ENCODE measurements around the gene NWD2.

The NWD2 gene

DNA sequence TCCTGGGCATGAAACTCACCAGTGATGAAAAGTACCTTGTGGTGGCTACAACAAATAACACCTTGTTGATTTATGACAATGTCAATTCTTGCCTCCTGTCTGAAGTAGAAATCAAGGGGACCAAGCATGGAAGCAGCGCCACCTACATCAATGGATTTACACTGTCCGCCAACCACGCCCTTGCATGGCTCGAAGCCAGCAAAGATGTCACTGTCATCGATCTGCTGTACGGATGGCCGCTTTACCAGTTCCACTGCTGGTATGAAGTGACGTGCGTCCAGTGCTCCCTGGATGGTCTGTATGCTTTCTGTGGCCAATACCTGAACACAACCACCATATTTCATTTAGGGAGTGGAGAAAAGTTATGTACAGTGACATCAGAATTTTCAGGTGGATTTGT is 200.5 kb downstream of the NWD2 start:
- Histone ChIP-seq H3K4me1 (ENCODE audit: control insufficient read depth, low read length) (no peaks in the 10 kb centered on the region), H3K27ac (ENCODE audit: low read depth, low read length) (no peak overlapping the region), H3K36me3 (ENCODE audit: control insufficient read depth, low read length) (no peaks in the 10 kb centered on the region), H3K9me2 (replicated peaks; ENCODE audit: control insufficient read depth, low read length) (no peaks in the 10 kb centered on the region), H3K27me3 (ENCODE audit: control insufficient read depth, low read length) (no peaks in the 10 kb centered on the region), H3K4me3 (ENCODE audit: low read length) (no peak overlapping the region), H3K9me3 (ENCODE audit: control insufficient read depth, insufficient read depth, low read length) (no peaks in the 10 kb centered on the region), H4K20me1 (ENCODE audit: control insufficient read depth, insufficient read depth, low read depth, low read length) (no peaks in the 10 kb centered on the region), H3K4me2 (ENCODE audit: low read length) (no peak overlapping the region), H3F3A (ENCODE audit: control insufficient read depth, insufficient read depth) (no peaks in the 10 kb centered on the region), H3K79me2 (ENCODE audit: control insufficient read depth, low read length) (no peaks in the 10 kb centered on the region)
- TF ChIP-seq EZH2phosphoT487 (IDR thresholded peaks at IDR 0.05; ENCODE audit: borderline replicate concordance, low read length), result no peak
- TF ChIP-seq, protein P1, sequence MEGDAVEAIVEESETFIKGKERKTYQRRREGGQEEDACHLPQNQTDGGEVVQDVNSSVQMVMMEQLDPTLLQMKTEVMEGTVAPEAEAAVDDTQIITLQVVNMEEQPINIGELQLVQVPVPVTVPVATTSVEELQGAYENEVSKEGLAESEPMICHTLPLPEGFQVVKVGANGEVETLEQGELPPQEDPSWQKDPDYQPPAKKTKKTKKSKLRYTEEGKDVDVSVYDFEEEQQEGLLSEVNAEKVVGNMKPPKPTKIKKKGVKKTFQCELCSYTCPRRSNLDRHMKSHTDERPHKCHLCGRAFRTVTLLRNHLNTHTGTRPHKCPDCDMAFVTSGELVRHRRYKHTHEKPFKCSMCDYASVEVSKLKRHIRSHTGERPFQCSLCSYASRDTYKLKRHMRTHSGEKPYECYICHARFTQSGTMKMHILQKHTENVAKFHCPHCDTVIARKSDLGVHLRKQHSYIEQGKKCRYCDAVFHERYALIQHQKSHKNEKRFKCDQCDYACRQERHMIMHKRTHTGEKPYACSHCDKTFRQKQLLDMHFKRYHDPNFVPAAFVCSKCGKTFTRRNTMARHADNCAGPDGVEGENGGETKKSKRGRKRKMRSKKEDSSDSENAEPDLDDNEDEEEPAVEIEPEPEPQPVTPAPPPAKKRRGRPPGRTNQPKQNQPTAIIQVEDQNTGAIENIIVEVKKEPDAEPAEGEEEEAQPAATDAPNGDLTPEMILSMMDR (IDR thresholded peaks at IDR 0.05; ENCODE audit: low read depth, low read length, poor library complexity, severe bottlenecking), result no peak

DNA sequence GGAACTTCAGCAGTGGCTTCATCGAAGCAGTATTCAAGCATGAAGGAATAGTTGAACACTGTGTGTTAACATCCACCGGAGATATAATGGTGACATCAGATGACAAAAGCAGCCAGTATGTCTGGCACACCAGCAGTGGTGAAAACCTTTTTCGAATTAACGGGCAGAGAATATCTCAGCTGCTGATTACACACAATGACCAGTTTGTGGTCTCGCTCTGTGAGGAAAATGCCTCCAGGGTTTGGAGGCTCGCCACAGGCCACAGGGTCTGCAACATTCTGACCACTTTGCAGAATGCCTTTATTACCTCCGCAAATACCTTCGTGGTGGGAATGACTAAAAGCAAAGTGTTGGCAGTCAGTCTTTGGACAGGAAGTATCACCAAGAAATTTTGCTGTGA is 201.5 kb downstream of the NWD2 start:
- no peak overlapping the region for H3K4me2 ChIP-seq (ENCODE audit: low read length)
- H3K27ac ChIP-seq (ENCODE audit: low read depth, low read length), result no peak overlapping the region
- no peaks in the 10 kb centered on the region for H3K79me2 ChIP-seq (ENCODE audit: control insufficient read depth, low read length)
- no peaks in the 10 kb centered on the region for H3F3A ChIP-seq (ENCODE audit: control insufficient read depth, insufficient read depth)
- H3K4me3 ChIP-seq (ENCODE audit: low read length), result no peak overlapping the region
- H3K9me3 ChIP-seq (ENCODE audit: control insufficient read depth, insufficient read depth, low read length), result no peaks in the 10 kb centered on the region
- no peaks in the 10 kb centered on the region for H4K20me1 ChIP-seq (ENCODE audit: control insufficient read depth, insufficient read depth, low read depth, low read length)
- TF ChIP-seq, protein P1 (IDR thresholded peaks at IDR 0.05; ENCODE audit: low read depth, low read length, poor library complexity, severe bottlenecking), result no peak
- no peak for TF ChIP-seq EZH2phosphoT487 (IDR thresholded peaks at IDR 0.05; ENCODE audit: borderline replicate concordance, low read length)
- no peaks in the 10 kb centered on the region for H3K9me2 ChIP-seq (replicated peaks; ENCODE audit: control insufficient read depth, low read length)
- no peaks in the 10 kb centered on the region for H3K27me3 ChIP-seq (ENCODE audit: control insufficient read depth, low read length)
- no peaks in the 10 kb centered on the region for H3K36me3 ChIP-seq (ENCODE audit: control insufficient read depth, low read length)
- H3K4me1 ChIP-seq (ENCODE audit: control insufficient read depth, low read length), result no peaks in the 10 kb centered on the region

DNA sequence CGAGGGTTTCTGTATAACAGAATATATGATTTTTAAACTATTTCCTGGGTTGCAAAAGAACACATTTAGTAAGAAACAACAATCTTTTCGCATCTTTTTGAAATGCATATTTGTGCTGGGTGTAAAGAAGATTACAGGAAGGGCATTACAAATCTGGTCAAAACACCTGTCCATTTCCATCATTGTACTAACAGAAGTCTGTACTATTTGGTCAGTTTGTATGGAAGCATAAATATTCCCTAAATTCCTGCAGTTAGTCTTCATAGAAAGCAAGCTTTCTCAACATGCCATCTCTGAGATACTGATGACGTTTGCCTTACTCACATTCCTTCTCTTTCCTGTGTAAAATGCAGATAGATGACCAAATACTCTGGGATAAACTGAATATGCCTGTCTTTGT is 203.3 kb downstream of the NWD2 start:
- Histone ChIP-seq H3K4me1 (ENCODE audit: control insufficient read depth, low read length) (no peaks in the 10 kb centered on the region), H3K4me2 (ENCODE audit: low read length) (no peak overlapping the region), H3K27ac (ENCODE audit: low read depth, low read length) (no peak overlapping the region), H3F3A (ENCODE audit: control insufficient read depth, insufficient read depth) (no peaks in the 10 kb centered on the region), H3K9me2 (replicated peaks; ENCODE audit: control insufficient read depth, low read length) (no peaks in the 10 kb centered on the region), H3K36me3 (ENCODE audit: control insufficient read depth, low read length) (no peaks in the 10 kb centered on the region), H4K20me1 (ENCODE audit: control insufficient read depth, insufficient read depth, low read depth, low read length) (no peaks in the 10 kb centered on the region), H3K4me3 (ENCODE audit: low read length) (no peak overlapping the region), H3K27me3 (ENCODE audit: control insufficient read depth, low read length) (no peaks in the 10 kb centered on the region), H3K79me2 (ENCODE audit: control insufficient read depth, low read length) (no peaks in the 10 kb centered on the region), H3K9me3 (ENCODE audit: control insufficient read depth, insufficient read depth, low read length) (no peaks in the 10 kb centered on the region)
- TF ChIP-seq EZH2phosphoT487 (IDR thresholded peaks at IDR 0.05; ENCODE audit: borderline replicate concordance, low read length), result no peak
- TF ChIP-seq, protein P1 (IDR thresholded peaks at IDR 0.05; ENCODE audit: low read depth, low read length, poor library complexity, severe bottlenecking), result no peak

DNA sequence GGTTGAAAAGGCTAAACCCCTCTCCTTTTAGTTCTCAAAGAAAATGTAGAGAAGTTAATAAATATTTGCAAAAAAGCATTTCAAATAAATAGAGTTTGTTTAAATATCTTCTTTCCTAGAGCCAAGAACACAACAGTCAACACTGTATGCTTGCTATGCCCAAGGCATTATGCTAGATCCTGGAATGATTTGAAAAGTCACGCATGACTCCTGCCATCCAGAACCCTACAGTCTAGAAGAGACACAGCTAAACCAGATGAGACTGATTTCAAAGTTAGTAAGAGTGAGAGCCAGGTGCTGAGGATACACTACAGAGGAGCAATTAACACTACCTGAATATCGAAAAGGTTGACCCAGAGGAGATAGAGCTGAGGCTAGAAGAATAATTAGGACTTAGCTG is 205.8 kb downstream of the NWD2 start:
- no peak overlapping the region for H3K4me2 ChIP-seq (ENCODE audit: low read length)
- H3K36me3 ChIP-seq (ENCODE audit: control insufficient read depth, low read length), result no peaks in the 10 kb centered on the region
- no peaks in the 10 kb centered on the region for H3K9me2 ChIP-seq (replicated peaks; ENCODE audit: control insufficient read depth, low read length)
- H4K20me1 ChIP-seq (ENCODE audit: control insufficient read depth, insufficient read depth, low read depth, low read length), result no peaks in the 10 kb centered on the region
- no peaks in the 10 kb centered on the region for H3K4me1 ChIP-seq (ENCODE audit: control insufficient read depth, low read length)
- no peaks in the 10 kb centered on the region for H3F3A ChIP-seq (ENCODE audit: control insufficient read depth, insufficient read depth)
- H3K9me3 ChIP-seq (ENCODE audit: control insufficient read depth, insufficient read depth, low read length), result no peaks in the 10 kb centered on the region
- TF ChIP-seq EZH2phosphoT487 (IDR thresholded peaks at IDR 0.05; ENCODE audit: borderline replicate concordance, low read length), result no peak
- TF ChIP-seq, protein P1 (IDR thresholded peaks at IDR 0.05; ENCODE audit: low read depth, low read length, poor library complexity, severe bottlenecking), result no peak
- no peak overlapping the region for H3K27ac ChIP-seq (ENCODE audit: low read depth, low read length)
- no peaks in the 10 kb centered on the region for H3K79me2 ChIP-seq (ENCODE audit: control insufficient read depth, low read length)
- H3K4me3 ChIP-seq (ENCODE audit: low read length), result no peak overlapping the region
- no peaks in the 10 kb centered on the region for H3K27me3 ChIP-seq (ENCODE audit: control insufficient read depth, low read length)
